Measurements from ENCODE around the gene EYA3.
A peak's percentile ranks its signal among the peaks of the same experiment; 100 is the strongest.

EYA3 gene

DNA sequence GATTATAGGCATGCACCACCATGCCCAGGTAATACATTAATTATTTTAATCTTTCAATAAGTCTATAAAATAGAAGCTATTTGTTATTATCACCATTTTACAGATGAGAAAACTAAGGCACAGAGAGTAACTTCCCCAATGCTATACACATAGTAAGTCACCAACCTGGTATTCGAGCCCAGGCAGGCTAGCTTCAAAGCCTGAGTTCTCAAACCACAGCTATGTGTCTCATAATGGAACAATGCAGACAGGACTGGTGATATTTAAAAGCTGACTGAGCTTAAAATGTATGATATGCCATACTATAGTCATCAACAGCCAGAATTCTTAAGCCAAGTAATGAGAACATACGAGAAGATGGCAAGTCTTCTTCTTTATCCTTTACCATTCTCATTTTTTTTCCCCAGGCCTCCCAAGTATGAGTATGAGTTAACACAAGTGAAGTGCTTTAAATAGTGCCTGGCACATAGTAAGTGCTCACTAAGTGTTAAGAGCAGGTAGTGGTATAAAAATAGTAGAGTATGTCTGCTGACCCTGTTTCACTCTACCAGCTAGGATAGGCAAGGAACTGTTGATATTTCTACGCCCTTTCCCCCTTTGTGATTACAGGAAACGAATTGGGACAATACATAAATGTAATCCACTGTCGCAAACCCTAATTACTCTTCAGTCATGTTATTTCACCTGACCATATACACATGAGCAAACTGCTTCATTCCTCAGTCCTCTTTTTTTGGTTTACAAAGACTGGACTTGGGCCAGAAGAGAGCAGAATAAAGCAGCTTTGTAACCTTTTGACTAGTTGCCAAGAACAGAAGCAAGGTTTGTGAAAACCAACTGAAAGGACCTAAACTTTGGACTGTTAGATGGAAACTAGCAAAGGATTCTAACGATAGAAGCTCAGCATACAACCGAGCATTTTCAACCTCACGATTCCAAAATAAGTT lies 9.5 kb downstream of the EYA3 start:
- in situ Hi-C loops (cut with HindIII; ENCODE audit: low pct_ligation_motif_present, low pct_unique_long_range_greater_than_20kb, low sequenced_read_pairs), result no loop called here
- DNase-seq, result peak; percentile 33

DNA sequence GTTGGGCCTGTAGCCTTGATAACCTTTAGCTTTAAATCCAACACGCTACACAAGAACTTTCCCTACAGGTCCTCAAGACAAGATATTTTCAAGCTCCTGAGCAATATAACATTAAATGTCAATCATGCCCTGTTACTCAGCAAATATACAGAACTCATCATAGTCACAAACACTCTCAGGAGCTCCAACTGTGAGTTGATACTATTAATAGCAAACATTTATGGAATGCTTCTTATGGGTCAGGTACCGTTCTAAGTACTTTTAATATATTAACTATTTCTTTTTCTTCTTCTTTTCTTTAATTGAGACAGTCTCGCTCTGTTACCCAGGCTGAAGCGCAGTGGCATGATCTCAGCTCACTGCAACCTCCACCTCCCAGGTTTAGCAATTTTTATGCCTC lies 10.1 kb downstream of the EYA3 start:
- DNase-seq, result no peak
- in situ Hi-C loops (cut with HindIII; ENCODE audit: low pct_ligation_motif_present, low pct_unique_long_range_greater_than_20kb, low sequenced_read_pairs), result no loop called here

DNA sequence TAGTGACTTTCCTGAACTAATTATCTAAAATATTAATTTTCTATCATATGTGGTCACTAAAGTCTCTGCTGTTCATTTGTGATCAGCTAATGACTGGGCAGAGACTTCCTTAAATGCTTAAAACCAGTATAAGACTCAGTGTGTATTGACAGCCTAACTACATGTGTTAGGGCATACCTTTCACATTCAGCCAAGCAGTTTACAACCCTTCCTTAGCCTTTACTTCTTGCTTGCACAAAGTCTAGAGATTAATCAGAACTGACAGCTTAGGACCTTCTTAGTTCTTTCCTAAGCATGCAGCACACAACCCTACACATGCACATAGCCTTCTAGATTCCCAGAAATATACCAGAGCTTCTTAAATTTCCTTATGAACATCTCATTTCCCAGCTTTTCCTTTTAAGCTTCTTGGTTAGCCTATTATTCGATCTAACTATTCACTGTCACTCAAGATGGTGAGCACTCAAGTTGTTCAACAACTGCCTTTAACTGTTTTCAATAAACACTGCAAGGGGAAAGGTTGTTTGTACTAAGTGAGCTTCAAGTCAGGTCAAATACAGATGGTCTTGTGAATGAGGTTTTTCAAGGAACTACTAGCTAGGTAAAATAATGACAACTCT lies 13.4 kb downstream of the EYA3 start:
- in situ Hi-C loops (cut with HindIII; ENCODE audit: low pct_ligation_motif_present, low pct_unique_long_range_greater_than_20kb, low sequenced_read_pairs), result no loop called here
- DNase-seq, result no peak

DNA sequence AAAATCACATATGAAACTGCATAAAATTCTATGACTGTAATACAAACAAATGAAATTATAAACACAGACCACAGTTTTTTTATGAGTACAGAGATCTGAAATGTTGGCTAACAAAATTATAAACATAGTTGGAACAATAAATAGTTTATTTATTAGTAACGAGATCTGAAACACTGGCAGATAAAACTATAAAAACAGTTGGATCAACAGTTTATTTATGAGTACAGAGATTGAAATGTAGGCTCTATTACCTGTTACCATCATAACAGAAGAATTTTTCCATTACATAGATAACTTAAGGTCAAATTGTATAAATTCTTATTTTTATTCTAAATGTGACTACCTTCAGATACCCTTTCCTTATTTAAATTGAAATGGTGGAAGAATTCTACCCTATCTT lies 14.5 kb downstream of the EYA3 start:
- DNase-seq, result no peak
- in situ Hi-C loops (cut with HindIII; ENCODE audit: low pct_ligation_motif_present, low pct_unique_long_range_greater_than_20kb, low sequenced_read_pairs), result no loop called here

DNA sequence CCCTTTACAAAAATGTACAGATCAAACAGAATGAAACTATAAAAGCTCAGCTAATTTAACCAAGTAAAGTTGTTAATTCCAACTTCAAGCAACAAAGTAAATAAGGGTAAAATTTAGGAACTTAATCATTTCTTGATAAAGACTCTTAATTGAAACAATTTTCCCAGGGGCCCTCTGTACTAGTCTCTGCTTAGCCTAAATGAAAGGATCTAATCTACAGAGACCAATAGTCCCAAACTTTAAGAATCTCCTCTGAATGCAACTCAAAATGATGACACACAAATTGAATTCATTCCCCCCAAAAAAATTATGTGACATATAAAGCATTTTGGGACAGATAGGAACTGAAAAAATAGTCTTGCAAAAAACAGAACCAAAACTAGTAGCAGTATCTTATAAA lies 16.6 kb downstream of the EYA3 start:
- in situ Hi-C loops (cut with HindIII; ENCODE audit: low pct_ligation_motif_present, low pct_unique_long_range_greater_than_20kb, low sequenced_read_pairs), result no loop called here
- DNase-seq, result no peak

DNA sequence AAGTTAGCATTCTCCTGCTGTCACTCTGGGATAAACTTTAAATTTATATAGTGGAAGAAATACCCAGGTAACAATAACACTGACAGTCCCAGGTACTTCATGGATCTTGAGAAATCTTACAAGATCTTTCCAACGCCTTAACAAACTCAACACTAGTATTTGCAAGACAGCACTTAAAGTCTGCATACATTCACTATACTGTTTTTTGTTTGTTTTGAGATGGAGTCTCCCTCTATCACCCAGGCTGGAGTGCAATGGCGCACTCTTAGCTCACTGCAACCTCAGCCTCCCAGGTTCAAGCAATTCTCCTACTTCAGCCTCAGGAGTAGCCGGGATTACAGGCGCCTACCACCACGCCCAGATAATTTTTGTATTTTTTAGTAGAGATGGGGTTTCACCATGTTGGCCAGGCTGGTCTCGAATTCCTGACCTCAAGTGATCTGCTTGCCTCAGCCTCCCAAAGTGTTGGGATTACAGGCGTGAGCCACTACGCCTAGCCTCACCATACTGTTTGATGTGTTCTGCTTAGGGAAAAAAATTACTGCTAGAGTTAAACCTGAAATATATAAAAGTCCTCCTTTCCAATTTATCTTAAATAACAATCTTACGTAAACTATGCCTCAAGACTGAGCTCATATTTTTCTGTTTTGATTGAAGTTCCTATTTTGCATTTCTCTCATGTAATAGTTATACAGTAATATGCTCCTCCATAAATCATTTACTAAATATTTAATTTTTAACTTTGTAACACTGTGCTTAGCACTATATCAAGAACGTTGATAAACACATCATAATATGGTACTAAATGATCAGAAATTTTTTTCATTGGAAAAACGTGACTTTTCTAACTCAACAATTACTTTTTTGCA lies 17.5 kb downstream of the EYA3 start:
- peak; percentile 39 for DNase-seq
- in situ Hi-C loops (cut with HindIII; ENCODE audit: low pct_ligation_motif_present, low pct_unique_long_range_greater_than_20kb, low sequenced_read_pairs), result no loop called here

DNA sequence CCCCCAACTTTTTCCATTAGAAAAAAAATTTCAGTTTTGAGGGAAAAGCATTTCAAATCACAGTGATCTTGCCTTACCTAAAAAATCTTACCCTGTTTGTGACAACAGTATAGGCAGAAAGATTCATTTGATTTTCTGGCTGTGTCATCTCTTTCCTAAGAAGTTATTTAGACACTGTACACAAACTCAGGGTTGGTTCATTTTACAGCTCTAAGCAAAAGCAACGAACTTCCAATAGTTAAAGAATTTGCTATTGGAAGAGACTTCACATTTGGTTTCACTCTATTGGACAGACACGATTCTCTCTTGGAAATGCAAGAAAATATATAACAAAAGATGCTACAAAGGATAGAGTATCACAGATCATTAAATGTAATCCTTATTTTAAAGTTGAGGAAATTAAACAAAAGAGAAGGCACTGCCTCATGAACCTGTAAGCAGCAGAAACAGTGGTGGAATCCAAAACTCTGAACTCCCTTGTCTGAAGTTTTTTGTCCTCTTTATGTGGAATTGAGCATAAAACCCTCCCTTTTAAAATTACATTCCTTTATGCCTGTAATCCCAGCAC lies 20.8 kb downstream of the EYA3 start:
- peak; percentile 26 for DNase-seq
- in situ Hi-C loops (cut with HindIII; ENCODE audit: low pct_ligation_motif_present, low pct_unique_long_range_greater_than_20kb, low sequenced_read_pairs), result no loop called here

DNA sequence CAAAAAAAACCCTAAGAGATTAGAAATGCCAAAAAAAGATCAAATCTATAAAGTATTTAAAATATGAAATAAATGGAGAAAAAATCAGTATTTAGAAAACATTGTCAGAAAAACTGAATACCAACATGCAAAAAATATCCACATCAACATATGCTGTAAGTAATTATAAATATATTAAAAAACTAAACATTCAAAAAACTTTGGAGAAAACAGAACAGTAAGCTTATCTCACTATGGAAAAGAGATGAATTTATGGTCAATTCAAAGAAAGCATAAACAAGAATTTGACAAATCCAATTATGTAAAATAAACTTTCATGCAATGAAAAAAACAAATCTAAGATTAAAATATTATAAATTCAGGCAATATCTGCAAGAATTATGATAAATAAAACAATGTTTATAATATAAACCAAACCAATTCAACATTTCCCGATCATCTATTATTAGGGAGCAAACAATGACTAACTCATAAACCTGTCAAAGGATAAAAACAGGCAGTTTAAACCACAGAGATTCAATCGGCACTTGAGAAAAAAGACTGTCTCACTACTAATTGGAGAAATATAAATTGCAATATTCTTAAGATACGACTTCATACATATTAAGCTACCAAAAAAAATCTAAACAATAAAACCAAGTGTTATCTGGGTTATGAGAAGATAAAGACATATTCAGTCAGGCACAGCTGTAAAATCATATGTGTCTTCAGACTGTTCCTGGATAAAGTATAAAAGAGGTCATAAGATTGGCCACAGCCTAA lies 21.8 kb downstream of the EYA3 start:
- in situ Hi-C loops (cut with HindIII; ENCODE audit: low pct_ligation_motif_present, low pct_unique_long_range_greater_than_20kb, low sequenced_read_pairs), result no loop called here

DNA sequence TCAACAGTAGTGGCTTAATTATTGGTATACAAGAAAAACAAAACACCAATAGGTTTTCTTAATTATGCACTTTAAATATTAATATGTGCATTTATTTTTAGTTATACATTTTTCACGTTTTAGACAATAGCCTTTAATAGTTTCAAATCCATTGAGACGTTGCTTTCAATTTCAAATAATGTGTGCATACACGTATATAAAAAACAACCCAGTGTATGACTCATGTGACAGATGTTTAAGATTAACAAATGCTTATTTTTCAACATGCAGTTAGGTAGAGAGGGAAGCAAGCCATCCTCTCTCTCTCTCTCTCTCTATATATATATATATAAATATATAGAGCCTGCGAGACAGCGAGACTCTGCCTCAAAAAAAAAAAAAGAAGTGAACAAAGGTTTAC lies 24.3 kb downstream of the EYA3 start:
- in situ Hi-C loops (cut with HindIII; ENCODE audit: low pct_ligation_motif_present, low pct_unique_long_range_greater_than_20kb, low sequenced_read_pairs), result no loop called here

More for the DNA sequence above, 21.8 kb downstream of the EYA3 start:
- no peak for DNase-seq

DNA sequence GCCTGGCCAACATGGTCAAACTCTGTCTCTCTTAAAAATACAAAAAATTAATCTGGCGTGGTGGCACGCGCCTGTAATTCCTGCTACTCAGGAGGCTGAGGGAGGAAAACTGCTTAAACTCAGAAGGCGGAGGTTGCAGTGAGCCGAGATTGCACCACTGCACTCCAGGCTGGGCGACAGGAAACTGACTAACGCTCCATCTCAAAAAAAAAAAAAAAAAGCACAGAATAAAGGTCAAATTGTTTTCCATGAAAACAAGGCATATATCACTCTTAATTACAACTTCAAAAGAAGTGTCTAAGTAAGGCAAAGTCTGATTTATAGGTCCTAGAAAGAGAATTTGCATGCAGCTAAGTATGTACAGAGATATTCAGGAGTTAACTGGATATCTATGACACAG lies 25.6 kb downstream of the EYA3 start:
- no peak for DNase-seq
- in situ Hi-C loops (cut with HindIII; ENCODE audit: low pct_ligation_motif_present, low pct_unique_long_range_greater_than_20kb, low sequenced_read_pairs), result no loop called here

More for the DNA sequence above, 24.3 kb downstream of the EYA3 start:
- DNase-seq, result no peak

DNA sequence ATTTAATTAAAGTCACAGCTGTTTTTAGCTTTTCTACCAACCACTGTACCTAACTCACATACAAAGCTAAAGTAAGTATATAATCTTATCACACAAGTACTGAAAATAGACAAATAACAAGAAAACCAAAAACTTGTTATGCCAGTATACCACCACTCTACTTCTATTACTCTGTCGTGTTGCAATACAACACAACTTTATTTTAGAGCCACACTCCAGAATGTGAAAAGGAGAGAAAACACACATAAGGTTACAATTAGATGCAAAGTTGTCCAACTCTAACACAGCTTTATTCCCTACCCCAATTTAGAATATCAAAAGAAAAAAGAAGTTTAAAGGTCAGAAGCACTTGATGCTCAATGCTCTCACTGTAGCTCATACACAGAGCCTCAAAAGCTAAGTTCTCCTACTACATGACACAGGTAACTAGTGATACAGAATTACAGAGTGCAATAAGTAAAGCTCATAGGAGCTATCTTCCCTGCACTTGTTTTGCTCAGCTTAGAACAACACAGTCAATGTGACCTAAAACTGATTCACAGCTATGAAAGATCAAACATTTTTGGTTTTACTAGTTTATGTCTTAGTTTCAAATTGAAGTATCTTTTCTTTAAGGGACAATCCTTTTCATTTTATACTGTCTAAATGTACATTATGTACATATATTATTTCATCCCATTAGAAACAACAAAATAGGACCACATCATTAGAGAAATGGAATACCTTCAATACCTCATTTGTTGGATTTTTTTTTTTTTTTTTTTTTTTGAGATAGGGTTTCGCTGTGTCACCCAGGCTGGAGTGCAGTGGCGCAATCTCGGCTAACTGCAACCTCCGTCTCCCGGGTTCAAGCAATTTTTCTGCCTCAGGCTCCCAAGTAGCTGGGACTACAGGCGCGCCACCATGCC lies 29.2 kb downstream of the EYA3 start:
- DNase-seq, result no peak
- in situ Hi-C loops (cut with HindIII; ENCODE audit: low pct_ligation_motif_present, low pct_unique_long_range_greater_than_20kb, low sequenced_read_pairs), result no loop called here

DNA sequence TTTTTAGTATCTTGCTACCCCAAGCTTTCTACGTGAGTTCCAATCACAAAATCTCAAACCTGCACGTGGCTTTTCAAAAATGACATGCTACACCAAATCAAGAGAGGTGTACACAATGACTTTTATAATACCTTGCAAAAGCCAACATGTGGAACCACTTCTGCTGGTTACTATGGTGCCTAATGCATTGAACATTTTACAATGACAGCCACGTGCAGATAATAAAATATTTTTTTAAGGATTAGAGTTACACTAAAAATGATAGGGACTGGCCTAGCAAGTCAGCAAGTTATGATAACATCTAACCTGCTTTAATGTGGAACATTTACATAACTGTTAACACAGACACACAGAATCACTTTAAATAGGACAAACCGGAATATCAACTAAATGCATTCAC lies 30.2 kb downstream of the EYA3 start:
- DNase-seq, result no peak
- in situ Hi-C loops (cut with HindIII; ENCODE audit: low pct_ligation_motif_present, low pct_unique_long_range_greater_than_20kb, low sequenced_read_pairs), result no loop called here

DNA sequence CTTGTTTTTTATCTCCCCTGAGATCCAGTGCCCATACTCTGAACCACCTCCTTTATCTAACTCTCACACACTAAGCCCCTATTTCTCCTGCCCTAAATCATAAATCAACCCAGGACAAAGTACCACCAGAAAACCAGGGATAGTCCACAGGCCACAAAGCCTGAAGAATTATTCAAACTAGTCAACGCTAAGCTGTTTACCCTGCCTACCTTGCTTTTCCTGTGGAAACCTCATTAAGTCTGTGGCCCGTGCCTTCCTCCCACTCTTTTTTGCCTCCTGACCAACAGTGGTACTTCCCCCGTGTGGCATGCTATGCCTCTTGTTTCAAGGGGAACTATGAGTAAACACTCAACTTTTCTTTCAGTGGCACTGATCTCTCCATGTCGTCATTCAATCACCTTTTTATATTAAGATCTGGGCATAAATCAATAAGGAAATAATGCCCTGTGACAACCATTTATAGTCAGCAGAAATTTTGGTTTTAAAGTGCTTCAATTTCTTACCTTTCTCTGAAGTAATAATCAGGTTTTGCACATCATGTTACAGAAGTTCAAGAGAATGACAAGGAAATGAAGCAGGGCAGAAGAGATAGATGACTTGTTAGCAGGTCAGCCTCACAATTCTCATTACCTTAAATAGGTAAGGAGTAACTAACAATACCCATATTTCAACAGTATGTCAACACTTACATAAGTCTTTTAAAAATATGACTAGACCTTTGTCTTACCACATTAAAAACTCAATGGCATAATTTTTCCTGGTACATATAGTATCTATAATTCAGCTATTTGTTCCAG lies 32.1 kb downstream of the EYA3 start:
- in situ Hi-C loops (cut with HindIII; ENCODE audit: low pct_ligation_motif_present, low pct_unique_long_range_greater_than_20kb, low sequenced_read_pairs), result no loop called here
- no peak for DNase-seq

DNA sequence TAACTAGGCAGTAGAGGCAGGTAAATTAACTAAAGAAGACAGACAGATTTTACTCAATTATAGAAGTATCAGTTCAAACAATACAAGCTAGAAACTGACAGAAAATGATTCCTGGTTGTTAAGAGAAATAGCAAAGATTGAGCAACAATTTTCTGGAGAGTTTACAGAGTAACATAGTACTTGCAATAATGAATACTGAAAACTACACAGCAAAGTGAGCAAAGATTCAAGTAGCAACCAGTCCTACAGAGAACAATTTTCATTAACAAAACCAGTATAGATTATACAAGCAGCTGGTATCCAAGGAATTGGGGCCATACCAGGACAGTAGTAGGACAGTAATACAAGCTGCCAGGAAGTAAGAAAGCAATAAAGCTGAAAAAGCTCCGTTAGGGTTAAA lies 37.6 kb downstream of the EYA3 start:
- in situ Hi-C loops (cut with HindIII; ENCODE audit: low pct_ligation_motif_present, low pct_unique_long_range_greater_than_20kb, low sequenced_read_pairs), result no loop called here
- DNase-seq, result no peak

DNA sequence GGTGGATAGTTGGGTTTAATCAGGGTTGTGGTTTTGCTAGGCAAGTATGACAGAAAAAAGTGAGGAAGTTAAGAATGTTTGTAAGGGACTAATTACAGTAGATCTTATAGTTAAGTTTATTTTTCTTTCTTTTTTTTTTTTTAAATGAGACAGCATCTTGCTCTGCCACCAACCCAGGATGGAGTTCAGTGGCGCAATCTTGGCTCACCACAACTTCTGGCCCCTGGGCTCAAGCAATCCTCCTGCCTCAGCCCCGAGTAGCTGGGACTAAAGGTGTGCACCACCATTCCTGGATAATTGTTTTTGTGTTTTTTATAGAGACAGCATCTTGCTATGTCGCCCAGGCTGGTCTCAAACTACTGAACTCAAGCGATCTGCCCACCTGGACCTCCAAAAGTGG lies 41.7 kb downstream of the EYA3 start:
- in situ Hi-C loops (cut with HindIII; ENCODE audit: low pct_ligation_motif_present, low pct_unique_long_range_greater_than_20kb, low sequenced_read_pairs), result no loop called here
- DNase-seq, result no peak

DNA sequence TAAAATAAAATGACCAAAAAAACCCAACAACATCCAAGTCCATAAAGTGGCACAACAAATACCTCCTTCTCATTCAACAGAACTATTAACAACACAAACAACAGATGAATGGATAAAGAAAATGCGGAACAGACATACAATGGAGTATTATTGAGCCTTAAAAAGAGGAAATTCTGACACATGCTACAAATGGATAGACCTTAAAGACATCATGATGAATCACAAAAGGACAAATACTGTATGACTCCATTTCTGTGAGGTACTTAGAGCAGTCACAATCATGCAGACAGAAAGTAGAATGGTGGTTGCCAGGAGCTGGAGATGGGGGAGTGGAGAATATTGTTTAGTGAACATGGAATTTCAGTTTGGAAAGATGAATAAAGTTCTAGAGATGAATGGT lies 42.6 kb downstream of the EYA3 start:
- DNase-seq, result no peak
- in situ Hi-C loops (cut with HindIII; ENCODE audit: low pct_ligation_motif_present, low pct_unique_long_range_greater_than_20kb, low sequenced_read_pairs), result no loop called here

DNA sequence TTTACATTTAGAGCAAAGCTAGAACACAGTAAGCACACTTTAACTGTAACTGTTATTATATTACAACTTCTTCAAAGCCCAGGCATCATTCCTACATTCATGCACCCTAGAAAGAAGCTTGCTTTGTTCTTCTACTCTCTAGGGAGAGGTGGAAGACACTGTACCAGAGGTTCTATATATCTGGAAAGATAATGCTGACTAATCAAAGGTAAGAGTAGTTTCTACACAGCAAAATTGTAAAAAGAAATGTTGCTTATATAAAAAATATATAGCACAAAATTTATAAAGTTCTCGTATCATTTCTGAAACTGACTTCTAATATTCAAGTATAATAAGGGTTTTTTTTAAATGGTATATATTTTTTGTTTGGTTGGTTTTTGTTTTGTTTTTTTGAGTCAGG lies 44.0 kb downstream of the EYA3 start:
- DNase-seq, result no peak
- in situ Hi-C loops (cut with HindIII; ENCODE audit: low pct_ligation_motif_present, low pct_unique_long_range_greater_than_20kb, low sequenced_read_pairs), result no loop called here

Data from ACHN (cell line).